T-helper 1 cell (primary cell): Measurements from ENCODE around the gene SBSN.

Experiments used
- DNase-seq, 5 donors: peaks; one replicate each; pipeline ENCODE4 v3.0.0-alpha.2; 2012 to 2020

The SBSN gene

GRCh38 chr19:35553385-35554000 is 25.4 kb upstream of the SBSN start:
- DNase-seq, result no peak

- DNase-seq, result no peak
These were observed 24.6 kb upstream of the SBSN start for GRCh38 chr19:35552534-35553384.

- DNase-seq, result no peak
These were observed 23.1 kb upstream of the SBSN start for GRCh38 chr19:35551091-35551810.

GRCh38 chr19:35549879-35550523 is 21.9 kb upstream of the SBSN start:
- no peak for DNase-seq

- peak in 4 of 5 donors; percentile 37 to 64 (median 54) for DNase-seq
These were observed 21.2 kb upstream of the SBSN start for GRCh38 chr19:35549174-35549788.

GRCh38 chr19:35546532-35546931 is 18.4 kb upstream of the SBSN start:
- no peak for DNase-seq

- peak in 4 of 5 donors; percentile 20 to 72 (median 30) for DNase-seq
These were observed 17.8 kb upstream of the SBSN start for GRCh38 chr19:35545855-35546381.

- DNase-seq, result peak; percentile 43 to 86 (median 61)
These were observed 17.1 kb upstream of the SBSN start, which contains the start of gene TMEM147 for GRCh38 chr19:35545001-35545854. TSS of gene TMEM147 (plus strand) at chr19:35545626. CDS start at chr19:35545740, 114 bp downstream.

- no peak for DNase-seq
These were observed 16.1 kb upstream of the SBSN start for GRCh38 chr19:35544110-35544802.

- no peak for DNase-seq
These were observed 15.4 kb upstream of the SBSN start for GRCh38 chr19:35543280-35544109.

GRCh38 chr19:35542209-35542608 is 14.1 kb upstream of the SBSN start:
- no peak for DNase-seq

- no peak for DNase-seq
These were observed 12.3 kb upstream of the SBSN start for GRCh38 chr19:35540356-35540927.

GRCh38 chr19:35539850-35540249 is 11.7 kb upstream of the SBSN start:
- DNase-seq, result no peak

- DNase-seq, result no peak
These were observed 11.2 kb upstream of the SBSN start for GRCh38 chr19:35539314-35539713.

- no peak for DNase-seq
These were observed 6.8 kb upstream of the SBSN start for GRCh38 chr19:35534803-35535480.

GRCh38 chr19:35533822-35534392 is 5.8 kb upstream of the SBSN start:
- DNase-seq, result peak in 2 of 5 donors; percentile 24 to 52

GRCh38 chr19:35533201-35533821 is 5.2 kb upstream of the SBSN start, which contains the start of gene GAPDHS:
TSS of gene GAPDHS (plus strand) at chr19:35533456. CDS start at chr19:35533528, 72 bp downstream.
- DNase-seq, result no peak

- no peak for DNase-seq
These were observed 3.2 kb upstream of the SBSN start for GRCh38 chr19:35531291-35531690.
